ENCODE data around the gene AMIGO2. TPM values are rescaled to one million over a fixed set of nuclear protein-coding genes. Genes with fewer than 3 reads are reported as not detected.

Gene AMIGO2
- total and polyA plus RNA-seq, 9 of the 15 experiments (the other 6 are each of a cell fraction or from before 2014, with no cell fraction given), result 2.0 to 8.3 (median 3.8) TPM

DNA sequence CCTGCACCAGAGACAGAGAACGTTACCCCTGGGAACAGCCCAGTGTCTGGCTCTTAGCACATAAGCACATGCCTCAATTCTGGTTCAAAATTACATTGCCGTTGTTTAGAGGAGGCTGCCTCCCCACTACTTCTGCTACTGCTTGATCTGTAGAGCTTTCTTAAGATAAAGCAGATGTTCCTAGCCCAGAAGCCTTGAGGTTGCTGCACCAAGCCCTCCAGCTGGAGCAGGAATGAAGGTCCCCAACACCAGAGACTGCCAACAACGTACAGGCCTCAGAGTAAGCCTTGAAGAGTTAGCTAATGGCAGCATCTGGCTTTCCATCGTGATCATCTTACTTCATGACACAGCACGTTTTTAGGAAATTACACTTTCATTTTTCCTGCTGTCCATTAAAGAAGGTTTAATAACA is 34.7 kb upstream of the AMIGO2 start (continued):
- TF ChIP-seq, protein P1, sequence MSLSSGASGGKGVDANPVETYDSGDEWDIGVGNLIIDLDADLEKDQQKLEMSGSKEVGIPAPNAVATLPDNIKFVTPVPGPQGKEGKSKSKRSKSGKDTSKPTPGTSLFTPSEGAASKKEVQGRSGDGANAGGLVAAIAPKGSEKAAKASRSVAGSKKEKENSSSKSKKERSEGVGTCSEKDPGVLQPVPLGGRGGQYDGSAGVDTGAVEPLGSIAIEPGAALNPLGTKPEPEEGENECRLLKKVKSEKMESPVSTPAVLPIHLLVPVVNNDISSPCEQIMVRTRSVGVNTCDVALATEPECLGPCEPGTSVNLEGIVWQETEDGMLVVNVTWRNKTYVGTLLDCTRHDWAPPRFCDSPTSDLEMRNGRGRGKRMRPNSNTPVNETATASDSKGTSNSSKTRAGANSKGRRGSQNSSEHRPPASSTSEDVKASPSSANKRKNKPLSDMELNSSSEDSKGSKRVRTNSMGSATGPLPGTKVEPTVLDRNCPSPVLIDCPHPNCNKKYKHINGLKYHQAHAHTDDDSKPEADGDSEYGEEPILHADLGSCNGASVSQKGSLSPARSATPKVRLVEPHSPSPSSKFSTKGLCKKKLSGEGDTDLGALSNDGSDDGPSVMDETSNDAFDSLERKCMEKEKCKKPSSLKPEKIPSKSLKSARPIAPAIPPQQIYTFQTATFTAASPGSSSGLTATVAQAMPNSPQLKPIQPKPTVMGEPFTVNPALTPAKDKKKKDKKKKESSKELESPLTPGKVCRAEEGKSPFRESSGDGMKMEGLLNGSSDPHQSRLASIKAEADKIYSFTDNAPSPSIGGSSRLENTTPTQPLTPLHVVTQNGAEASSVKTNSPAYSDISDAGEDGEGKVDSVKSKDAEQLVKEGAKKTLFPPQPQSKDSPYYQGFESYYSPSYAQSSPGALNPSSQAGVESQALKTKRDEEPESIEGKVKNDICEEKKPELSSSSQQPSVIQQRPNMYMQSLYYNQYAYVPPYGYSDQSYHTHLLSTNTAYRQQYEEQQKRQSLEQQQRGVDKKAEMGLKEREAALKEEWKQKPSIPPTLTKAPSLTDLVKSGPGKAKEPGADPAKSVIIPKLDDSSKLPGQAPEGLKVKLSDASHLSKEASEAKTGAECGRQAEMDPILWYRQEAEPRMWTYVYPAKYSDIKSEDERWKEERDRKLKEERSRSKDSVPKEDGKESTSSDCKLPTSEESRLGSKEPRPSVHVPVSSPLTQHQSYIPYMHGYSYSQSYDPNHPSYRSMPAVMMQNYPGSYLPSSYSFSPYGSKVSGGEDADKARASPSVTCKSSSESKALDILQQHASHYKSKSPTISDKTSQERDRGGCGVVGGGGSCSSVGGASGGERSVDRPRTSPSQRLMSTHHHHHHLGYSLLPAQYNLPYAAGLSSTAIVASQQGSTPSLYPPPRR (CRISPR knock-in tag; IDR thresholded peaks at IDR 0.05; ENCODE audit: borderline replicate concordance), result no peak
- TF ChIP-seq BRD4 (IDR thresholded peaks at IDR 0.05) (no peak), STAT5A (IDR thresholded peaks at IDR 0.05; ENCODE audit: borderline replicate concordance, low read length) (no peak), ZNF23 (CRISPR knock-in tag; IDR thresholded peaks at IDR 0.05) (no peak), NUFIP1 (IDR thresholded peaks at IDR 0.05; ENCODE audit: partially characterized antibody) (no peak), ARID2 (IDR thresholded peaks at IDR 0.05) (no peak), ZNF79 (CRISPR knock-in tag; IDR thresholded peaks at IDR 0.05; ENCODE audit: low read depth) (no peak), ZNF717 (CRISPR knock-in tag; IDR thresholded peaks at IDR 0.05) (no peak), ZNF780A (CRISPR knock-in tag; IDR thresholded peaks at IDR 0.05) (no peak), CHD4 (IDR thresholded peaks at IDR 0.05; ENCODE audit: insufficient read depth, insufficient replicate concordance, low read depth, low read length, poor library complexity, severe bottlenecking) (no peak), CHD2 (IDR thresholded peaks at IDR 0.05; ENCODE audit: low read depth, low read length) (no peak), ZNF316 (IDR thresholded peaks at IDR 0.05) (peak; percentile 76)
- TF ChIP-seq, protein P2, sequence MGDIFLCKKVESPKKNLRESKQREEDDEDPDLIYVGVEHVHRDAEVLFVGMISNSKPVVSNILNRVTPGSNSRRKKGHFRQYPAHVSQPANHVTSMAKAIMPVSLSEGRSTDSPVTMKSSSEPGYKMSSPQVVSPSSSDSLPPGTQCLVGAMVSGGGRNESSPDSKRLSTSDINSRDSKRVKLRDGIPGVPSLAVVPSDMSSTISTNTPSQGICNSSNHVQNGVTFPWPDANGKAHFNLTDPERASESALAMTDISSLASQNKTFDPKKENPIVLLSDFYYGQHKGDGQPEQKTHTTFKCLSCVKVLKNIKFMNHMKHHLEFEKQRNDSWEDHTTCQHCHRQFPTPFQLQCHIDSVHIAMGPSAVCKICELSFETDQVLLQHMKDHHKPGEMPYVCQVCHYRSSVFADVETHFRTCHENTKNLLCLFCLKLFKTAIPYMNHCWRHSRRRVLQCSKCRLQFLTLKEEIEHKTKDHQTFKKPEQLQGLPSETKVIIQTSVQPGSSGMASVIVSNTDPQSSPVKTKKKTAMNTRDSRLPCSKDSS (IDR thresholded peaks at IDR 0.05; ENCODE audit: low read depth, partially characterized antibody), result no peak
- TF ChIP-seq, protein P3, sequence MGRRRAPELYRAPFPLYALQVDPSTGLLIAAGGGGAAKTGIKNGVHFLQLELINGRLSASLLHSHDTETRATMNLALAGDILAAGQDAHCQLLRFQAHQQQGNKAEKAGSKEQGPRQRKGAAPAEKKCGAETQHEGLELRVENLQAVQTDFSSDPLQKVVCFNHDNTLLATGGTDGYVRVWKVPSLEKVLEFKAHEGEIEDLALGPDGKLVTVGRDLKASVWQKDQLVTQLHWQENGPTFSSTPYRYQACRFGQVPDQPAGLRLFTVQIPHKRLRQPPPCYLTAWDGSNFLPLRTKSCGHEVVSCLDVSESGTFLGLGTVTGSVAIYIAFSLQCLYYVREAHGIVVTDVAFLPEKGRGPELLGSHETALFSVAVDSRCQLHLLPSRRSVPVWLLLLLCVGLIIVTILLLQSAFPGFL (CRISPR knock-in tag; IDR thresholded peaks at IDR 0.05), result no peak
